OCI-LY1 (cell line): ENCODE results near the gene SH3PXD2A.

Experiments
- H2AFZ ChIP-seq: fragments of 200-600 bp; sonication (generic), shearing (Covaris generic); 2 replicates; pipeline ENCODE4 v1.6.0; 2014; ENCODE audit warnings: antibody characterized with exemption, mild to moderate bottlenecking, low read length
- H3F3A ChIP-seq: fragments of 200-600 bp; sonication (generic), shearing (Covaris generic); 2 replicates; pipeline ENCODE4 v1.6.0; 2014; ENCODE audit warnings: mild to moderate bottlenecking, antibody characterized with exemption, low read length, moderate library complexity; ENCODE audit not compliant: insufficient read depth
- H3K27ac ChIP-seq: fragments of 200-600 bp; sonication (generic); 2 replicates; pipeline ENCODE4 v1.5.1; 2014; ENCODE audit warnings: low read length, mixed run types, mild to moderate bottlenecking, low read depth; ENCODE audit not compliant: poor library complexity, severe bottlenecking
- H3K27me3 ChIP-seq: fragments of 200-600 bp; sonication (generic); 2 replicates; pipeline ENCODE4 v1.6.0; 2014; ENCODE audit warnings: antibody characterized with exemption, mild to moderate bottlenecking, low read length, moderate library complexity; ENCODE audit not compliant: insufficient read depth
- H3K36me3 ChIP-seq: fragments of 200-600 bp; sonication (generic); 2 replicates; pipeline ENCODE4 v1.6.1; 2014; ENCODE audit warnings: mild to moderate bottlenecking, antibody characterized with exemption, low read length, moderate library complexity, mixed read lengths; ENCODE audit not compliant: insufficient read depth
- H3K4me1 ChIP-seq: fragments of 200-600 bp; sonication (generic); 2 replicates; pipeline ENCODE4 v1.5.1; 2014; ENCODE audit warnings: mild to moderate bottlenecking, low read length, moderate library complexity; ENCODE audit not compliant: insufficient read depth, severe bottlenecking
- H3K4me2 ChIP-seq: fragments of 200-600 bp; sonication (generic), shearing (Covaris generic); 2 replicates; pipeline ENCODE4 v1.6.1; 2014; ENCODE audit warnings: low read length
- H3K4me3 ChIP-seq: fragments of 200-600 bp; sonication (generic); 2 replicates; pipeline ENCODE4 v1.5.1; 2014; ENCODE audit warnings: low read length, low read depth, mild to moderate bottlenecking, mixed read lengths; ENCODE audit not compliant: poor library complexity, severe bottlenecking
- H3K79me2 ChIP-seq: fragments of 200-600 bp; shearing (Covaris generic); 2 replicates; pipeline ENCODE4 v1.6.1; 2016; ENCODE audit warnings: mixed run types, low read length, mixed read lengths; ENCODE audit not compliant: insufficient read depth
- H3K9ac ChIP-seq: fragments of 200-600 bp; sonication (generic), shearing (Covaris generic); 2 replicates; pipeline ENCODE4 v1.6.1; 2014; ENCODE audit warnings: mild to moderate bottlenecking, low read length, mixed read lengths
- H3K9me2 ChIP-seq: fragments of 200-600 bp; sonication (generic), shearing (Covaris generic); 2 replicates; pipeline ENCODE4 v1.6.1; 2014; ENCODE audit warnings: low read depth, mild to moderate bottlenecking, low read length, mixed read lengths
- H3K9me3 ChIP-seq: fragments of 200-600 bp; shearing (Covaris generic); 2 replicates; pipeline ENCODE4 v1.6.1; 2014; ENCODE audit warnings: low read length, mixed read lengths
- H4K20me1 ChIP-seq: fragments of 200-600 bp; sonication (generic), shearing (Covaris generic); 2 replicates; pipeline ENCODE4 v1.6.0; 2016; ENCODE audit warnings: mild to moderate bottlenecking, low read length; ENCODE audit not compliant: insufficient read depth
- EZH2 ChIP-seq: fragments of 200-600 bp; sonication (generic), shearing (Covaris generic); IDR thresholded peaks from 2 replicates; pipeline ENCODE4 v1.8.0; 2017; ENCODE audit warnings: borderline replicate concordance, mixed run types, mild to moderate bottlenecking, antibody characterized with exemption, low read length, moderate library complexity, mixed read lengths
- TF ChIP-seq, protein P1 (sequence below): fragments of 200-600 bp; sonication (generic), shearing (Covaris generic); IDR thresholded peaks from 2 replicates; pipeline ENCODE4 v1.5.1; 2017; ENCODE audit warnings: mild to moderate bottlenecking, antibody characterized with exemption, low read length, moderate library complexity, mixed read lengths

Gene SH3PXD2A

DNA sequence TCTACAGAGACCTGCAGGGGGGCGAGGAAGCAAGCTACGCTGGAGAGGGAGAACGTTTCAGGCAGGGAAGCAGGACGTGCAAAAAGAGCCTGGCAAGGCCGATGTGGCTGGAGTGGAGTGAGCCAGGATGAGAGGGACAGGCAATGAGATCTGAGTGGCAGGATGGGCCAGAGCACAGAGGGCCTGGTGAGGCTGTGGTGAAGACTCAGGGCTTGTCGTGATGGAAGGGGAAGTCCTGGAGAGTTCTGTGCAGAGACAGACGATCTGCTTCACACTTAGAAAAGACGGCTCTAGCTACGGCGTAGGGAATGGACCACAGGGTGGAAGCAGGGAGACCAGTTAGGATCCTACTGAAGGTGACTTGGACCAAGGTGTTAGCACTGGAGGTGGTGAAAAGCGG is 87.0 kb downstream of the SH3PXD2A start:
- TF ChIP-seq, protein P1, sequence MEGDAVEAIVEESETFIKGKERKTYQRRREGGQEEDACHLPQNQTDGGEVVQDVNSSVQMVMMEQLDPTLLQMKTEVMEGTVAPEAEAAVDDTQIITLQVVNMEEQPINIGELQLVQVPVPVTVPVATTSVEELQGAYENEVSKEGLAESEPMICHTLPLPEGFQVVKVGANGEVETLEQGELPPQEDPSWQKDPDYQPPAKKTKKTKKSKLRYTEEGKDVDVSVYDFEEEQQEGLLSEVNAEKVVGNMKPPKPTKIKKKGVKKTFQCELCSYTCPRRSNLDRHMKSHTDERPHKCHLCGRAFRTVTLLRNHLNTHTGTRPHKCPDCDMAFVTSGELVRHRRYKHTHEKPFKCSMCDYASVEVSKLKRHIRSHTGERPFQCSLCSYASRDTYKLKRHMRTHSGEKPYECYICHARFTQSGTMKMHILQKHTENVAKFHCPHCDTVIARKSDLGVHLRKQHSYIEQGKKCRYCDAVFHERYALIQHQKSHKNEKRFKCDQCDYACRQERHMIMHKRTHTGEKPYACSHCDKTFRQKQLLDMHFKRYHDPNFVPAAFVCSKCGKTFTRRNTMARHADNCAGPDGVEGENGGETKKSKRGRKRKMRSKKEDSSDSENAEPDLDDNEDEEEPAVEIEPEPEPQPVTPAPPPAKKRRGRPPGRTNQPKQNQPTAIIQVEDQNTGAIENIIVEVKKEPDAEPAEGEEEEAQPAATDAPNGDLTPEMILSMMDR, result no peak
- no peak for TF ChIP-seq EZH2
- H3K79me2 ChIP-seq, result no peaks in the 10 kb centered on the region
- H2AFZ ChIP-seq, result no peak overlapping the region
- no peak overlapping the region for H3K27ac ChIP-seq
- H3K36me3 ChIP-seq, result no peaks in the 10 kb centered on the region
- H3K4me2 ChIP-seq, result no peak overlapping the region
- H3K9me2 ChIP-seq, result no peaks in the 10 kb centered on the region
- no peaks in the 10 kb centered on the region for H3F3A ChIP-seq
- peaks cover 47% of the 10 kb centered on the region for H3K4me1 ChIP-seq
- no peaks in the 10 kb centered on the region for H4K20me1 ChIP-seq
- no peak overlapping the region for H3K9ac ChIP-seq
- no peak overlapping the region for H3K4me3 ChIP-seq
- H3K27me3 ChIP-seq, result no peaks in the 10 kb centered on the region
- no peaks in the 10 kb centered on the region for H3K9me3 ChIP-seq

DNA sequence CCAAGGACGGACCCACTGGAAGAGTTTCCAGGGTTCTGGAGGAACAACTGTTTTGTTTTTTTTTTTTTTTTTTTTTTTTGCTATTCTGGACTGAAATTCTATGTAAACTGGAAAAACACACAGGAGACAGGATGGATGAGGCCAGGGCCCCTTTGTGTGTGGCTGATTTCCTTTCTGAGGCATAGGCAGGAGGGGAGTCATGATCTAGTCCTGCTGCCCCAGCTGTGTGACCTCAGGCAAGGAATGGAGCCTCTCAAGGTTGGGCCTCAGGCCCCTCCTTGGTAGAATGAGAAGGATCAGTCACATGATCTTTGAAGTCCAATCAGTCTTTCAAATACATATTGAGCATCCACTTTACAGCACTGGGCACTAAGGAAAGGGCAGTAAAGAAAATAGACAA is 87.6 kb downstream of the SH3PXD2A start:
- peaks cover 48% of the 10 kb centered on the region for H3K4me1 ChIP-seq
- no peak overlapping the region for H3K9ac ChIP-seq
- H3K79me2 ChIP-seq, result no peaks in the 10 kb centered on the region
- H3F3A ChIP-seq, result no peaks in the 10 kb centered on the region
- H3K27me3 ChIP-seq, result no peaks in the 10 kb centered on the region
- no peaks in the 10 kb centered on the region for H3K9me3 ChIP-seq
- TF ChIP-seq EZH2, result no peak
- TF ChIP-seq, protein P1, result no peak
- no peak overlapping the region for H2AFZ ChIP-seq
- no peak overlapping the region for H3K27ac ChIP-seq
- H3K36me3 ChIP-seq, result no peaks in the 10 kb centered on the region
- no peaks in the 10 kb centered on the region for H4K20me1 ChIP-seq
- no peaks in the 10 kb centered on the region for H3K9me2 ChIP-seq
- H3K4me2 ChIP-seq, result no peak overlapping the region
- H3K4me3 ChIP-seq, result no peak overlapping the region

GRCh38 chr10:103766751-103767505 is 88.4 kb downstream of the SH3PXD2A start:
- Histone ChIP-seq H3K9me2 (no peaks in the 10 kb centered on the region), H3K9me3 (no peaks in the 10 kb centered on the region), H4K20me1 (no peaks in the 10 kb centered on the region), H3F3A (no peaks in the 10 kb centered on the region), H3K79me2 (no peaks in the 10 kb centered on the region), H3K9ac (no peak overlapping the region), H3K36me3 (no peaks in the 10 kb centered on the region), H2AFZ (no peak overlapping the region), H3K27ac (no peak overlapping the region), H3K4me3 (no peak overlapping the region), H3K4me1 (peaks cover 39% of the 10 kb centered on the region), H3K4me2 (no peak overlapping the region), H3K27me3 (no peaks in the 10 kb centered on the region)
- TF ChIP-seq, protein P1, result no peak
- TF ChIP-seq EZH2, result no peak
